Spleen (tissue), 7 donors: ENCODE results near the gene HIVEP1.

Source experiments
- POLR2A ChIP-seq, 3 donors: fragments of 450-650 bp; IDR thresholded peaks; one replicate each; pipeline ENCODE4 v1.5.1; 2017; ENCODE audit warnings: antibody characterized with exemption in 3 of 3, mild to moderate bottlenecking in 1 of 3
- TF ChIP-seq, protein P1 (sequence below), 11 experiments: fragments of 200-600 bp in 7 of 11; fragments of 450-650 bp in 4 of 11; sonication (generic) in 4 of 11; IDR thresholded peaks in 8 of 11; conservative IDR thresholded peaks in 3 of 11; 1 replicate in 7 of 11; 2 replicates in 4 of 11; pipeline versions ENCODE4 v1.4.0 to v1.8.0; 2016 to 2021; ENCODE audit warnings: antibody characterized with exemption in 11 of 11, inconsistent platforms in 4 of 11, mild to moderate bottlenecking in 1 of 11
- donor health status: DM: no; HTN: no; CAD: no; lungs with moderate emphysema.
- donor health status: DM: no; HTN: no; CAD: no.
- donor health status: DM: no; HTN: no; CAD: no.

- TF ChIP-seq, protein P1, sequence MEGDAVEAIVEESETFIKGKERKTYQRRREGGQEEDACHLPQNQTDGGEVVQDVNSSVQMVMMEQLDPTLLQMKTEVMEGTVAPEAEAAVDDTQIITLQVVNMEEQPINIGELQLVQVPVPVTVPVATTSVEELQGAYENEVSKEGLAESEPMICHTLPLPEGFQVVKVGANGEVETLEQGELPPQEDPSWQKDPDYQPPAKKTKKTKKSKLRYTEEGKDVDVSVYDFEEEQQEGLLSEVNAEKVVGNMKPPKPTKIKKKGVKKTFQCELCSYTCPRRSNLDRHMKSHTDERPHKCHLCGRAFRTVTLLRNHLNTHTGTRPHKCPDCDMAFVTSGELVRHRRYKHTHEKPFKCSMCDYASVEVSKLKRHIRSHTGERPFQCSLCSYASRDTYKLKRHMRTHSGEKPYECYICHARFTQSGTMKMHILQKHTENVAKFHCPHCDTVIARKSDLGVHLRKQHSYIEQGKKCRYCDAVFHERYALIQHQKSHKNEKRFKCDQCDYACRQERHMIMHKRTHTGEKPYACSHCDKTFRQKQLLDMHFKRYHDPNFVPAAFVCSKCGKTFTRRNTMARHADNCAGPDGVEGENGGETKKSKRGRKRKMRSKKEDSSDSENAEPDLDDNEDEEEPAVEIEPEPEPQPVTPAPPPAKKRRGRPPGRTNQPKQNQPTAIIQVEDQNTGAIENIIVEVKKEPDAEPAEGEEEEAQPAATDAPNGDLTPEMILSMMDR (IDR thresholded peaks at IDR 0.05 in 8 of 11, conservative IDR thresholded peaks at IDR 0.05 in 3 of 11), result no peak
- no peak for TF ChIP-seq POLR2A (IDR thresholded peaks at IDR 0.05)
Observed at GRCh38 chr6:12007473-12007872, 4.6 kb upstream of the HIVEP1 start.
